Heart left ventricle (tissue), 13 donors: Measurements from ENCODE around the gene KRTAP5-1.

Experiments
- CTCF ChIP-seq, 12 donors: fragments of 200-600 bp; sonication (generic) in 4 of 12; IDR thresholded peaks; one replicate each; pipeline versions ENCODE4 v1.5.0 to v1.8.0; 2018 to 2022; ENCODE audit warnings: antibody characterized with exemption in 12 of 12, mild to moderate bottlenecking in 5 of 12
- POLR2A ChIP-seq, 2 donors: fragments of 450-650 bp; IDR thresholded peaks; one replicate each; pipeline ENCODE4 v1.6.1; 2017; ENCODE audit warnings: antibody characterized with exemption in 2 of 2, mild to moderate bottlenecking in 2 of 2, moderate library complexity in 2 of 2
- donor health status: ischemic (EF 13 %, LVEDD 7.1; RV severe dilation, severe dysfunction).
- donor health status: DM: no; HTN: yes; CAD: no.
- donor health status: DM: no; HTN: no; CAD: no.
- donor health status: ischemic (EF 25% LVEDD 6.9; RV normal size, moderate dysfunction).
- donor health status: ischemic (EF 25% LVEDD 5.7; RV mildly dilated, moderate dysfunction).
- donor health status: ischemic (EF 35%, LVEDD 5.7; RV mildly dilated, moderate dysfunction).
- donor health status: nonischemic (EF 11% LVEDD 7.7; RV severe dilation, severe dysfunction).
- donor health status: DM: yes; HTN: yes; CAD: no.
- donor health status: PGD.
- donor health status: ischemic (EF 29% LVEDD 5.4; RV normal size, mild dysfunction).
- donor health status: nonischemic (EF 23%, LVEDD 6.1; RV moderate dilation, normal function).

GRCh38 chr11:1598816-1599215, 13.7 kb upstream of the KRTAP5-1 start:
- TF ChIP-seq CTCF (IDR thresholded peaks at IDR 0.05) (no peak), POLR2A (IDR thresholded peaks at IDR 0.05) (no peak)
